GM19455 (cell line): ENCODE results near the gene XPO4.

ENCODE experiments used
- ATAC-seq: cut with Tn5 transposase; IDR thresholded peaks from one replicate; pipeline ENCODE4 v1.9.1; 2021; ENCODE audit not compliant: unreplicated experiment

Gene XPO4

DNA sequence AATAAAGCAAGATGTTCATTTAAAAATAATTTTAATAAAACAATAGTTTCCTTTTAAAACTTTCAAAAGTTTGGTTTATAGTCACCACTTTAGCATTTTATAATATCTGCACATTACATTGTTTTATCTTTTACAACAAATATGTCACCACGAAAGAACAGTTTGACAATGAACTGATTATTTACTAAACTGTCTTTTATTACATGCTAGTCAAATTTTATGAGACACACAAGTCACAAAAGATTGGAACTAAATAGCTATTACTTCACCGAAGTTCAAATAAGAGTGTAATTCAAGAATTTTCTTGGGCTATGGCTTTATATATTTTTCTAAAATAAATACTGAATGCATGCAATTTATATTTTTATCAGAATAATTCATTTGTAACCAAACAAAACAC is 71.3 kb downstream of the XPO4 start:
- ATAC-seq: no peak

GRCh38 chr13:20828539-20829364 is 73.8 kb downstream of the XPO4 start:
- ATAC-seq: no peak

GRCh38 chr13:20826843-20827560 is 75.5 kb downstream of the XPO4 start:
- ATAC-seq: no peak

DNA sequence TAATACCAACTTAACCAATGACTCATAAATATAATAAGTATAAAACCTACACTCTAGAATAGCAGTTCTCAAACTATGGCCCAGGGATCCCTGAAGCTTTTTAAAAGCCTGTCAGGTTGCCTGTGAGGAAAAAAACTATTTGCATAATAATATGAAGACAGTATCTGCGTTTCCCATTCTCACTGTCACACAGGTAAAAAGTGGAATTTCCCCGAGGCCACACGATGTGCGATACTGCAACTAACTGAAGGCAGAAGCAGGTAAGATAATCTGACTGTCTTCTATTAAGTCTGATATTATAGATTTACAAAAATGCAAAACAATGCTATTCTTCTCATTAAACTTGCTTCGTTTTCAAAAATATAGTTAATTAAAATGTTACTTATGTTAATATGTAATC is 76.2 kb downstream of the XPO4 start:
- no peak for ATAC-seq

GRCh38 chr13:20825477-20825875 is 77.1 kb downstream of the XPO4 start:
- ATAC-seq: no peak

- no peak for ATAC-seq
Measured at GRCh38 chr13:20824762-20825476, 77.6 kb downstream of the XPO4 start.

GRCh38 chr13:20823071-20823470 is 79.5 kb downstream of the XPO4 start:
- ATAC-seq: no peak

- ATAC-seq: no peak
Measured at GRCh38 chr13:20822406-20822805, 80.1 kb downstream of the XPO4 start.

DNA sequence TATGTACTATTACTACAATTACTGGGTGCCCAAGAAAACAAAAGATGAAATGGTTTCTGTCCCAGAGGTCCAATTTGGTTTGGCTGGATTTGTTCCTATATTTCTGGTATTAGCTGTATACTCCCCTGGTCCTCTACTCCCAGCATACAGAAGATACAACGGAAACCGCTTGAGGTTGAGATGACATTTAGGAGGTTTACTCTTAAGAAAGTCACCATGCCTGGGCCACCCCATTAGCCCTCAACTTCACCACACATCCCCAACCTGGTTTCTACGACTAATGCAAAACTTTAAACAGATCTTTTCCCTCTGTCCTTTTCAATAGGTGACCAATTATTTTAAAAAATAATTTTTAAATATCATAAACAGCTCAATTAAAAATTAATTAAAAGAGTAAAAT is 82.8 kb downstream of the XPO4 start:
- ATAC-seq: no peak

- ATAC-seq: no peak
Measured at GRCh38 chr13:20815464-20815863, 87.1 kb downstream of the XPO4 start.

- no peak for ATAC-seq
Measured at GRCh38 chr13:20814224-20814910, 88.2 kb downstream of the XPO4 start.

- ATAC-seq: no peak
Measured at GRCh38 chr13:20812890-20813289, 89.7 kb downstream of the XPO4 start.

DNA sequence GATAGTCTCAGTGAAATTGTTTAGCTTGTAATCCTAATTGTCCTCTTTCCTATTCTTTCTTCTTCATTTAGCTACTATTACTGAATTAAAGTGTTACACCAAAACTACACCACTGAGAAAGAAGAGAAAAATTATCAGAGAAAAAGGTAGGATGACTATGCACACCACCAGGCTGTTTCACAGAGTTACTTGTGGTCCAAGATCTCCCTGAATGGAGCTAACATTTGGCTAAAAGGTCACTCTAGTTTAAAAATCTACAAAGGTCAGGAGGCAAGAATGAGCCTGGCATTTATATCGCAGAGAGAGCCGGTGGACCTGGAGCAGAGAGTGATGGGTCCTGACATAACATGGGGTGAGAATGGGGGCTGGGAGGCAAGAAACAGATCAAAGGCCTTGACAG is 91.7 kb downstream of the XPO4 start:
- no peak for ATAC-seq

DNA sequence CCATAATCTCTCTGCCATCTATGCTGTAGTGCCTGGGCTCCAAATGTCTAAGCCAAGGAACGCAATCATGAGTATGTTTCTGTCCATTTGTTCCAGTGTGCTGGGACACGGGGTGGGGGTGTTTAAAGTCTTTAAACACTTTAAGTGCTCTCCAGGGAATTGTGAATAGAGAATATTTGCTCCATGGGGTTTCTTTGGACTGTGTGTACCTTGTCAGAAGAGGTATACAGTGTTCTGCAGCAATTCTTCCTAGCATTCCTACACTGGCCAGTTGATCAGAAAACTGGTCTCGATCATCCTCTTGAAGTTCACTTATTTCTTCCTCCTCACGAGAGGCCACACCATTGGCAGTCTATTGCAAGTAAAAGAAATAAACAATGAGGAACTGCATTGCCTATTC is 93.7 kb downstream of the XPO4 start:
- ATAC-seq: no peak

GRCh38 chr13:20803180-20803965 is 99.2 kb downstream of the XPO4 start:
- ATAC-seq: no peak

- ATAC-seq: no peak
Measured at GRCh38 chr13:20801707-20802106, 100.8 kb downstream of the XPO4 start.

DNA sequence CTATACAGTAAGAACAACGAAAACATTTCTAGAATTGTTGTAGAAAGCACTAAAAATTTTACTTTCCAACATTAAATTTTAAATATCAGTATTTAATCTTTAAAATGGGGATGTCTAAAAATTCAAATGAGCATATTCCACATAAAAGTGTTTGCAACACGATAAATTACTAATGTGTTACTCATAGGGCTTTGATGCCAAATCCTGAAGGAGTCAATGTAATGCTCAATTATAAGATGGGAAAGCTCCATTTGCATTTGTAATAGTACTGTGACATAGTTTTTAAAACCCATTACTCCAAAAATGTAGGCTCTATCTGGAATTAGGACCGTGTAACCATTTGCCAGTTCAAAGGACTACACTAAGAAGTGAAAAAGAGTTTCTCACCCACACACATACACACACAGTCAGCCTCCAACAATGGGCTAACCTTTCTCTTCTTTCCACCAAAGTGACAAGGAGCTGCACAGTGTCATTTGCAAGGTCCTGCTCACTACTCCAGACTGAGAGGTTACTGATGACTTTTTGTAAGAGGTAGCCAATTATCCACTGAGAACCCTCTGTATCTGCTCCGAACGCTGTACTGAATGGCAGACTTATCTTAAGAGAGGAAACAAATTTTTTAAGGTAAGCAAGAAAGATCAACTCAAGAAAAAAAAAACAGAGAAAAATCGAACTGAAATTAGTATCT is 102.7 kb downstream of the XPO4 start:
- ATAC-seq: no peak

DNA sequence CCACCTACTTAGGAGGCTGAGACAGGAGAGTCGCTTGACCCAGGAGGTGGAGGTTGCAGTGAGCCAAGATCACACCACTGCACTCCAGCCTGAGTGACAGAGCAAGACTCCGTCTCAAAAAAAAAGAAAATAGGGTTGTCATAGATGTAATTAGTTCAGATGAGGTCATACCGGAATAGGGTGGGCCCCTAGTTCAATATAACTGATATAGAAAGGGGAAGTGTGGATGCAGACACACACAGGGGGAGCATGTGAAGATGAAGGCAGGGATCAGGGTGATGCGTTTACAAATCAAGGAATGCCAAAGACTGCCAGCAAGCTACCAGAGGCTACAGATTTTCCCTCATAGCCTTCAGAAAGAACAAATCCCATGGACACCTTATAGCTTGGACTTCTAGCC is 104.5 kb downstream of the XPO4 start:
- no peak for ATAC-seq

GRCh38 chr13:20796791-20797508 is 105.6 kb downstream of the XPO4 start:
- ATAC-seq: no peak
